GM23248 (cell line): ENCODE measurements around the gene ZNRD2.

Experiments
- EZH2 ChIP-seq: fragments of 200-600 bp; sonication (generic); IDR thresholded peaks from 2 replicates; pipeline ENCODE4 v1.6.1; 2018; ENCODE audit warnings: antibody characterized with exemption, mild to moderate bottlenecking; ENCODE audit not compliant: insufficient read depth, poor library complexity, severe bottlenecking
- EZH2phosphoT487 ChIP-seq: fragments of 200-600 bp; sonication (generic); IDR thresholded peaks from 2 replicates; pipeline ENCODE4 v1.6.1; 2018; ENCODE audit warnings: antibody characterized with exemption, moderate library complexity, mild to moderate bottlenecking, low read depth; ENCODE audit not compliant: insufficient read depth

- TF ChIP-seq EZH2 (no peak), EZH2phosphoT487 (no peak)
These were observed 25.4 kb downstream of the ZNRD2 start, which contains the start of gene KCNK7 for GRCh38 chr11:65595543-65596281.
